22Rv1 (cell line): ENCODE measurements around the gene GPR156.

Source experiments
- CTCF ChIP-seq: fragments of 450-650 bp; IDR thresholded peaks from 2 replicates; pipeline ENCODE4 v1.5.1; 2017; ENCODE audit warnings: mild to moderate bottlenecking
- ZFX ChIP-seq: fragments of 450-650 bp; IDR thresholded peaks from 2 replicates; pipeline ENCODE4 v1.6.1; 2017; ENCODE audit warnings: antibody characterized with exemption, borderline replicate concordance

GRCh38 chr3:120306519-120307455 lies 21.8 kb upstream of the GPR156 start:
- TF ChIP-seq CTCF (no peak), ZFX (no peak)
